Transverse colon (tissue), 4 donors: ENCODE data around the gene B4GALT5.

Source experiments
- CTCF ChIP-seq, 5 experiments: fragments of 200-600 bp in 3 of 5; fragments of 450-650 bp in 2 of 5; sonication (generic) in 3 of 5; IDR thresholded peaks; 1 replicate in 2 of 5; 2 replicates in 3 of 5; pipeline ENCODE4 v1.5.1; 2016 to 2017; ENCODE audit warnings: antibody characterized with exemption in 5 of 5, inconsistent platforms in 3 of 5, mild to moderate bottlenecking in 2 of 5, moderate library complexity in 1 of 5
- EP300 ChIP-seq: sonication (generic); formaldehyde crosslinking; IDR thresholded peaks from one replicate; pipeline ENCODE4 v1.6.1; 2017; ENCODE audit warnings: antibody characterized with exemption, low read depth
- POLR2A ChIP-seq: fragments of 450-650 bp; IDR thresholded peaks from one replicate; pipeline ENCODE4 v1.6.1; 2016; ENCODE audit warnings: antibody characterized with exemption, mild to moderate bottlenecking, moderate library complexity
- POLR2AphosphoS5 ChIP-seq, 3 donors: sonication (generic); formaldehyde crosslinking; IDR thresholded peaks; one replicate each; pipeline ENCODE4 v1.6.1; 2016; ENCODE audit warnings: antibody characterized with exemption in 3 of 3

GRCh38 chr20:49635866-49636265 lies 77.8 kb downstream of the B4GALT5 start:
- TF ChIP-seq POLR2A = no peak
- TF ChIP-seq CTCF (IDR thresholded peaks at IDR 0.05) = no peak
- no peak for TF ChIP-seq POLR2AphosphoS5 (IDR thresholded peaks at IDR 0.05)
- TF ChIP-seq EP300 = no peak
